NT2/D1 (cell line): ENCODE measurements around the gene TMEM203.

ENCODE experiments used
- SUZ12 ChIP-seq: IDR thresholded peaks from 2 replicates; pipeline ENCODE4 v1.6.1; 2011; ENCODE audit not compliant: insufficient read length, insufficient read depth; ENCODE audit errors: extremely low read depth
- YY1 ChIP-seq: IDR thresholded peaks from 2 replicates; pipeline ENCODE4 v1.6.1; 2011; ENCODE audit not compliant: insufficient read length, insufficient read depth
- ZNF274 ChIP-seq: IDR thresholded peaks from 2 replicates; pipeline ENCODE4 v1.6.1; 2011; ENCODE audit warnings: mild to moderate bottlenecking, low read depth, low read length

DNA sequence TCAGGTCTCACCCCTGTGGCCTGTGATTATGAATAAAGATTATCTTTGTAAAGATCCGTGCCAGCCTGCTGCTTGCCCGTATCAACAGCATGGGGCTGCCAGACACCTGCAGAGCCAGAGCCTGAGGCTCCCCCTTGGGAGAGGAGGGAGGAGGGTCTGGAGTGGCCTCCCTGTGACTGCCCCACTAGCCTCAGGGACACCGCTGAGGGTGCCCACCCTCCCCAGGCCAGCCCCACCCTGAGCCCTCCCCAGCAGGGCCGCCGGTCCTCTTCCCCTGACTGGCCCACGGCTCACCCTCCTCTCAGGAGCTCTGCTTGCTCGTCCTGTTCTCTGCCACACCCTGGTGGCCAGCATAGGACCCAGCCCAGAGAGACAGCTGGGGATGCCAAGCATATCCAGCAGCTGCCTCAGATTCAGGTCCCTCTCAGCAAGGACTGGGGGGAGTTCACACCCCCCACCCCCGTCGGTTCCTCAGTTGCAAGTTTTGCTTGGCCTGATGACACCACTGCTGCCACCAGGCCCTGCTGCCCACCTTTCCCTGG lies 15.1 kb downstream of the TMEM203 start:
- TF ChIP-seq SUZ12 (no peak), YY1 (no peak), ZNF274 (no peak)
